Mesendoderm (in vitro differentiated cells): Measurements from ENCODE around the gene GNLY.

Source experiments
- DNase-seq: peaks from one replicate; pipeline ENCODE4 v3.0.0; 2013
- H2AK5ac ChIP-seq: 2 replicates; pipeline ENCODE4 v1.6.1; 2013; ENCODE audit warnings: low read length, inconsistent platforms
- H2BK120ac ChIP-seq: 2 replicates; pipeline ENCODE4 v1.6.1; 2013; ENCODE audit warnings: low read depth, mild to moderate bottlenecking, low read length, moderate library complexity, mixed read lengths
- H2BK15ac ChIP-seq: replicated peaks from 2 replicates; pipeline ENCODE4 v1.6.1; 2013; ENCODE audit warnings: low read depth, mild to moderate bottlenecking, moderate library complexity
- H2BK5ac ChIP-seq: 2 replicates; pipeline ENCODE4 v1.6.1; 2013; ENCODE audit warnings: low read length, inconsistent platforms
- H3K18ac ChIP-seq: 2 replicates; pipeline ENCODE4 v1.6.1; 2013; ENCODE audit warnings: mild to moderate bottlenecking, low read length, mixed read lengths
- H3K23ac ChIP-seq: one replicate; pipeline ENCODE4 v1.6.1; 2013; ENCODE audit warnings: low read length
- H3K27ac ChIP-seq: 2 replicates; pipeline ENCODE4 v1.5.1; 2013; ENCODE audit warnings: low read depth, mild to moderate bottlenecking, inconsistent platforms, low read length, moderate library complexity
- H3K27me3 ChIP-seq: 2 replicates; pipeline ENCODE4 v1.6.1; 2013; ENCODE audit warnings: low read length, control low read depth, mild to moderate bottlenecking, inconsistent platforms; ENCODE audit not compliant: insufficient read depth, poor library complexity
- H3K36me3 ChIP-seq: 2 replicates; pipeline ENCODE4 v1.6.1; 2013; ENCODE audit warnings: low read length, inconsistent platforms; ENCODE audit not compliant: control insufficient read depth, insufficient read depth
- H3K4ac ChIP-seq: one replicate; pipeline ENCODE4 v1.6.1; 2013; ENCODE audit warnings: low read depth, mild to moderate bottlenecking, low read length, moderate library complexity
- H3K4me1 ChIP-seq: 2 replicates; pipeline ENCODE4 v1.6.1; 2013; ENCODE audit warnings: low read depth, low read length, inconsistent platforms; ENCODE audit not compliant: control insufficient read depth
- H3K4me2 ChIP-seq: 2 replicates; pipeline ENCODE4 v1.6.1; 2013; ENCODE audit warnings: low read length
- H3K4me3 ChIP-seq: 2 replicates; pipeline ENCODE4 v1.5.1; 2013; ENCODE audit warnings: mild to moderate bottlenecking, low read length
- H3K56ac ChIP-seq: one replicate; pipeline ENCODE4 v1.6.1; 2013; ENCODE audit warnings: low read length
- H3K79me1 ChIP-seq: 2 replicates; pipeline ENCODE4 v1.6.1; 2013; ENCODE audit warnings: low read length, inconsistent platforms
- H3K79me2 ChIP-seq: 2 replicates; pipeline ENCODE4 v1.6.1; 2013; ENCODE audit warnings: mild to moderate bottlenecking, low read length; ENCODE audit not compliant: control insufficient read depth, insufficient read depth
- H3K9ac ChIP-seq: 2 replicates; pipeline ENCODE4 v1.6.1; 2013; ENCODE audit warnings: low read length, inconsistent platforms
- H4K5ac ChIP-seq: one replicate; pipeline ENCODE4 v1.6.1; 2013; ENCODE audit warnings: low read length
- H4K8ac ChIP-seq: one replicate; pipeline ENCODE4 v1.6.1; 2013; ENCODE audit warnings: low read depth, mild to moderate bottlenecking, control low read depth, low read length, moderate library complexity
- WGBS: extraction: QIAGEN DNeasy Blood & Tissue Kit; methylation state at CpG from one replicate; pipeline ENCODE4 v1.1.7; 2013; ENCODE audit warnings: low lambda C conversion rate, missing lambda C conversion rate; ENCODE audit not compliant: insufficient coverage; ENCODE audit errors: extremely low coverage; 5-methylcytosine and 5-hydroxymethylcytosine counted together

GNLY gene

DNA sequence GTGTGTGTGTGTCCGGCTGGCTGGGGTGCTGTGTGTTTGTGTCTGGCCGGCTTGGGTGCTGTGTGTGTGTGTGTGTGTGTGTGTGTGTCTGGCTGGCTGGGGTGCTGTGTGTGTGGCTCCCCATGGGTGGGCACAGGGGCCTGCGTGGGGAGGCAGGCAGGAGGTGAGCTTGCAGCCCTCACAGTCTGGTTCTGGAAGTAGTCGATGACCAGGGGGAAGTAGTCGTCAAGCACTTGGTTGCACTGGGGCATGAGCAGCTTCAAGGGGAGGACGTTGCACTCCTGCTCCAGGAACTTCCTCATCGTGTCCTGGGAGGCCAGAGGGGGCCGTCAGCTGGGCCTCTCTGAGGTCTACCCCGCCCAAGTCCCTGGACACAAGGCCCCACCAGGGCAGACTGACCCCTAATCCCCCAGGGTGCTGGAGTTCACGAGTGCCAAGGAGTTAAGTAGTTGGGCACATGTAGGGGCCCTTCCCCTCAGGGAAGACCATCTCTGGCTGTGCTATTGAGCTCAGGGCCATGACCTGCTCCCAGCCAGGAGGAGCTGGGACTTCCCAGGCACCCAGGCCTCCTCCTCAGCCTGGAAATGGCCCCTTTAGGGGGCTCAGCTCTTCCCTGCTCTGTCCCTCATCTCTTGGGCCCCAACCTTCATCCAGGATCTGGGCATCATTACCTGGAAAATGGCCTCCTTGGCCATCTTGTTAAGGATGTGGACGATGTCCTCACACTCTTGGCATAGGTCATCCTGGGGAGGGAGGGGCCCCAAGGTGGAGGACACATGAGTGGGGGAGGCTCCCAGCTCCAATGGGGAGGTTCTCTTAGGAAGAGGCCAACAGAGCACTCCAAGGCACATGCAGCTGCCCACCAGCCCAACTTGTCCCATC, 27.5 kb upstream of the GNLY start:
- H3K4me2 ChIP-seq, result no peak overlapping the region
- H2BK120ac ChIP-seq, result no peak overlapping the region
- no peak overlapping the region for H3K18ac ChIP-seq
- no peak overlapping the region for H3K27ac ChIP-seq
- H3K4me1 ChIP-seq, result peaks cover 2% of the 10 kb centered on the region
- H3K4ac ChIP-seq, result no peak overlapping the region
- DNase-seq, result no peak
- H2AK5ac ChIP-seq, result no peak overlapping the region
- no peaks in the 10 kb centered on the region for H3K79me1 ChIP-seq
- H3K23ac ChIP-seq, result no peak overlapping the region
- no peaks in the 10 kb centered on the region for H3K27me3 ChIP-seq
- H2BK15ac ChIP-seq, result no peak overlapping the region
- no peak overlapping the region for H4K8ac ChIP-seq
- H3K36me3 ChIP-seq, result no peaks in the 10 kb centered on the region
- no peaks in the 10 kb centered on the region for H3K79me2 ChIP-seq
- H3K4me3 ChIP-seq, result no peak overlapping the region
- no peak overlapping the region for H4K5ac ChIP-seq
- H2BK5ac ChIP-seq, result no peak overlapping the region
- H3K56ac ChIP-seq, result no peak overlapping the region
- H3K9ac ChIP-seq, result no peak overlapping the region
- no CpG with 5 or more reads among the region's 11 CpGs for WGBS

DNA sequence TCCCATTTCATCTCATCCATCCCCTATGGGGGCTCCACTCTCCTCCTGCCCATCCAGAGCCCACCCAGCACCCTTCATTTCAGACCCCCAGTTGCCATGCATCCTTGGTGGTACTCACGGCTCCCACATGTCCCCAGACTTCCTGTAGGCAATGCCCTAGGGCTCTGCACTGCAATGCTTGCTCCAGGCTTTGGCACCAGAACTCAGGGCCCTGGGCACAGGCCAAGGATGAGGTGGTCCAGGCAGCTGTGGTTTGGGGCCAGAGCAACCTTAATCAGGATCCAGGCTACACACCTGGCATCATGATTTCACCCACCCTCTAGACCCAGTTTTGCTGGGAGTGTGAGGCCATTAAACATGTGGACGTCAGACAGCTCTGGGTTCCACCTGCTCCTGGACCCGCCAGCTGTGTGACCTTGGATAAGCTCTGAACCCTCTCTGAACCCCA, 26.6 kb upstream of the GNLY start:
- no peak overlapping the region for H2BK15ac ChIP-seq
- no peak overlapping the region for H3K27ac ChIP-seq
- H3K56ac ChIP-seq, result no peak overlapping the region
- no peaks in the 10 kb centered on the region for H3K36me3 ChIP-seq
- no peak overlapping the region for H4K5ac ChIP-seq
- DNase-seq, result no peak
- no peak overlapping the region for H3K4me2 ChIP-seq
- no peaks in the 10 kb centered on the region for H3K79me2 ChIP-seq
- no peak overlapping the region for H2BK120ac ChIP-seq
- no CpG with 5 or more reads among the region's 3 CpGs for WGBS
- H3K27me3 ChIP-seq, result no peaks in the 10 kb centered on the region
- H2BK5ac ChIP-seq, result no peak overlapping the region
- no peak overlapping the region for H2AK5ac ChIP-seq
- no peak overlapping the region for H3K4me3 ChIP-seq
- H3K23ac ChIP-seq, result no peak overlapping the region
- H3K18ac ChIP-seq, result no peak overlapping the region
- peaks cover 2% of the 10 kb centered on the region for H3K4me1 ChIP-seq
- H3K4ac ChIP-seq, result no peak overlapping the region
- H3K79me1 ChIP-seq, result no peaks in the 10 kb centered on the region
- no peak overlapping the region for H4K8ac ChIP-seq
- H3K9ac ChIP-seq, result no peak overlapping the region

DNA sequence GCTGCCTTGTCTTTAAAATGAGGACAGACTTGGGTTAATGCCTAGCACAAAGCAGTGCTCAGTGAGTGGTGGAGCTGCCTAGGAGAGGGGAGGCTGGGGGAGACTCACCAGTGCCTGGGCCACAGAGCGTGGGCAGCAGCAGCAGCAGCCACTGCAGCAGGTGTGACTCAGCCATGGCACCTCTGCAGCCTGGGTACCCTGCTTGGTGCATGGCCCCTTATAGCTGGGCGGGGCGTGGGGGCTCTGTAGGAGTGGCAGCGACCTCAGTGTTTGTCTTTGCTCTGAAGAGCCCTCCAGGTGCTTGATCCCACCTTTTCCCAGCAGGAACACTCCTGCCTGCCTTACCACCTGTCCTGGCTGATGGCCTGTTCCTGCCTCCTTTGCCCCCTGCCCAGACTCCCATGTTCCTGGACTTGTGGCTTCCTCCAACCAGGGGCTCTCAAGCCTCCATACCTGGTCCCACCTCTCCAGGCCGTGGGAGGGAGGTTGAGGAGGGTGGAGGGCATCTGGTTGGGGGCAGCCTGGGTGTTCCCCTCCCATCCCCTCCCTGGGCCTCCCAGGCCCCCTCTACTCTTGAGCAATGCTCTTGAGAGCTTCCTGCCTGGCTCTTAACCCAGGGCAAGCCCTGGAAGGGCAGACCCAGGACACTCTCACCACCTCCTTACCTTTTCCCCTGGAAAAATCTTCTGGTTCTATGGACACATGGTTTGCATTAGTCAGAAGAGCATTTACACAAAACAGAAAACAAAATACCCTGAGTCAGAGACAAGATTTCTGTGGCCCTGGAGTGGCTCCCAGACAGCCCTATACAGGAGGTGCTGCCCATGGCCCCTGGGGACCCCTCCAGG, 25.9 kb upstream of the GNLY start, which contains the start of gene SFTPB:
SFTPB (minus strand) TSS at position 191 of the 848 bp plus-strand sequence; CDS start at position 175, 16 bp downstream.
- no CpG with 5 or more reads among the region's 5 CpGs for WGBS
- H3K4me2 ChIP-seq, result no peak within 1 kb of the TSS
- H2BK120ac ChIP-seq, result no peak within 1 kb of the TSS
- no peaks in the 10 kb centered on the region for H3K79me2 ChIP-seq
- H3K36me3 ChIP-seq, result no peaks in the 10 kb centered on the region
- no peaks in the 10 kb centered on the region for H3K79me1 ChIP-seq
- no peak within 1 kb of the TSS for H2AK5ac ChIP-seq
- H3K56ac ChIP-seq, result no peak within 1 kb of the TSS
- no peak within 1 kb of the TSS for H3K9ac ChIP-seq
- no peak within 1 kb of the TSS for H4K5ac ChIP-seq
- H2BK5ac ChIP-seq, result no peak within 1 kb of the TSS
- H3K18ac ChIP-seq, result no peak within 1 kb of the TSS
- no peak within 1 kb of the TSS for H3K23ac ChIP-seq
- no peak within 1 kb of the TSS for H3K4ac ChIP-seq
- no peak within 1 kb of the TSS for H2BK15ac ChIP-seq
- no peak for DNase-seq
- H3K27me3 ChIP-seq, result no peaks in the 10 kb centered on the region
- H3K27ac ChIP-seq, result no peak within 1 kb of the TSS
- no peak within 1 kb of the TSS for H3K4me3 ChIP-seq
- H3K4me1 ChIP-seq, result no peaks in the 10 kb centered on the region
- no peak within 1 kb of the TSS for H4K8ac ChIP-seq

DNA sequence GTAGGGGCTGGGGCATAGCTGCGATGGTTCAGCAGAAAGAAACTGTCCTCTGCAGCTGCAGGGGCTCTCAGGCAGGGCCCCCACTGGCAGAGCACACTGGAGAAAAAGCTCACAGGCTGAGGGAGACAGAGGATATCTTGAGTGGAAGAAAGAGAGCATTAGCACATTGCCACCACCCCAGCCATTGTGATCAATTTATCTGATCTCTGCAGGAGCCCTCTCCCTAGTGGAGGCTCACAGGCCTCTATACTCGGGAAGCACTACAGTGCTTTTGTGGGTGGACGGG, 25.4 kb upstream of the GNLY start:
- H3K23ac ChIP-seq, result no peak overlapping the region
- no peak overlapping the region for H3K56ac ChIP-seq
- H3K4me2 ChIP-seq, result no peak overlapping the region
- H3K4ac ChIP-seq, result no peak overlapping the region
- H3K36me3 ChIP-seq, result no peaks in the 10 kb centered on the region
- no peak overlapping the region for H4K5ac ChIP-seq
- H2AK5ac ChIP-seq, result no peak overlapping the region
- no peaks in the 10 kb centered on the region for H3K4me1 ChIP-seq
- DNase-seq, result no peak
- H3K9ac ChIP-seq, result no peak overlapping the region
- H3K27ac ChIP-seq, result no peak overlapping the region
- no peak overlapping the region for H2BK15ac ChIP-seq
- H4K8ac ChIP-seq, result no peak overlapping the region
- H3K27me3 ChIP-seq, result no peaks in the 10 kb centered on the region
- H3K79me2 ChIP-seq, result no peaks in the 10 kb centered on the region
- no peak overlapping the region for H2BK120ac ChIP-seq
- H3K4me3 ChIP-seq, result no peak overlapping the region
- no peak overlapping the region for H3K18ac ChIP-seq
- no peaks in the 10 kb centered on the region for H3K79me1 ChIP-seq
- H2BK5ac ChIP-seq, result no peak overlapping the region
- WGBS, result no CpG with 5 or more reads among the region's 3 CpGs

DNA sequence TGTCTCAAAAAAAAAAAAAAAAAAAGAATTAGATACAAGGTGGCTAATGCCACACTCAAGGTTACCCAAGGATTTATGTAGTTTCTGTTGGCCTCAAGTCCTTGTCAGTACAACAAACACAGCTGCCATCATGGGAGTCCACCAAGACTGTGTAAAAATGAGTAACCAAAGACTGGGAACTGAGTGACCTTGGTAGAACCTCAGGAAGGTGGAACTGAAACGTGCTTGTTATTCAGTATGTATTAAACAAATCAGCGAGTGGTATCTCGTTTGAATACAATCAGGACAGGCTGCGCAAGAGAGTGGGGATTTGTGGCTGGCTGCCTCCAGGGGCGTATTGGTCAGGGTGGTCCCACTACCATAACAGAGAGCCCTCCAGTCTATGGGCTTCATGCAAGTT, 24.6 kb upstream of the GNLY start:
- Histone ChIP-seq H4K5ac (no peak overlapping the region), H3K79me2 (no peaks in the 10 kb centered on the region), H2BK15ac (no peak overlapping the region), H3K27ac (no peak overlapping the region), H3K4ac (no peak overlapping the region), H4K8ac (no peak overlapping the region), H2BK120ac (no peak overlapping the region), H3K4me3 (no peak overlapping the region), H3K18ac (no peak overlapping the region), H3K9ac (no peak overlapping the region), H3K56ac (no peak overlapping the region), H3K4me2 (no peak overlapping the region), H3K27me3 (no peaks in the 10 kb centered on the region), H2AK5ac (no peak overlapping the region), H3K79me1 (no peaks in the 10 kb centered on the region), H3K23ac (no peak overlapping the region), H3K4me1 (no peaks in the 10 kb centered on the region), H3K36me3 (no peaks in the 10 kb centered on the region), H2BK5ac (no peak overlapping the region)
- no peak for DNase-seq
- no CpG with 5 or more reads among the region's 5 CpGs for WGBS
